Panc1 (cell line): Measurements from ENCODE around the gene BORCS8.

ENCODE experiments used
- SIN3A ChIP-seq: IDR thresholded peaks from 2 replicates; pipeline ENCODE4 v1.6.1; 2012; ENCODE audit warnings: low read depth, mild to moderate bottlenecking, low read length, moderate library complexity, borderline replicate concordance; ENCODE audit not compliant: insufficient read depth
- TF ChIP-seq, protein P1 (sequence below): fragments of 450-650 bp; IDR thresholded peaks from 2 replicates; pipeline ENCODE4 v1.5.1; 2017; ENCODE audit warnings: mild to moderate bottlenecking

DNA sequence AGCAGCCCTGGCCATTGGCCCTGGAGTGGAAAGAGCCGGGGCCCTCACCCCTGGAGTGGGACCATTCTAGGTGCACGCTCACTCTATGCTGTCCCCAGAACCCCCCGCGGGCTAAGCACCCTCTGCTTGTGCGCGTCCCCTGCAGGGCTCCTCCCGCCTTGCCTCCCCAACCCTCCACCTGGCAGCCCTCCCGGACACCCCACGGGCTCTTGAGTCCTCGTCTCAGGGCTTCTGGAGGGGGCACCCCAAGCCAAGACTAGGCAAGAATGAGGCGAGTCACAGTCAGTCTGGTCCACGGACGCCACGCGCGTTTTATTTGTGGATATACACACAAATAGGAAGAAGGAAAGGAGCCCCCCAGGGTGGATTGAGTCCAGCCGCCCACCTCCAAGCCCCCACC is 46.7 kb downstream of the BORCS8 start:
- TF ChIP-seq, protein P1, sequence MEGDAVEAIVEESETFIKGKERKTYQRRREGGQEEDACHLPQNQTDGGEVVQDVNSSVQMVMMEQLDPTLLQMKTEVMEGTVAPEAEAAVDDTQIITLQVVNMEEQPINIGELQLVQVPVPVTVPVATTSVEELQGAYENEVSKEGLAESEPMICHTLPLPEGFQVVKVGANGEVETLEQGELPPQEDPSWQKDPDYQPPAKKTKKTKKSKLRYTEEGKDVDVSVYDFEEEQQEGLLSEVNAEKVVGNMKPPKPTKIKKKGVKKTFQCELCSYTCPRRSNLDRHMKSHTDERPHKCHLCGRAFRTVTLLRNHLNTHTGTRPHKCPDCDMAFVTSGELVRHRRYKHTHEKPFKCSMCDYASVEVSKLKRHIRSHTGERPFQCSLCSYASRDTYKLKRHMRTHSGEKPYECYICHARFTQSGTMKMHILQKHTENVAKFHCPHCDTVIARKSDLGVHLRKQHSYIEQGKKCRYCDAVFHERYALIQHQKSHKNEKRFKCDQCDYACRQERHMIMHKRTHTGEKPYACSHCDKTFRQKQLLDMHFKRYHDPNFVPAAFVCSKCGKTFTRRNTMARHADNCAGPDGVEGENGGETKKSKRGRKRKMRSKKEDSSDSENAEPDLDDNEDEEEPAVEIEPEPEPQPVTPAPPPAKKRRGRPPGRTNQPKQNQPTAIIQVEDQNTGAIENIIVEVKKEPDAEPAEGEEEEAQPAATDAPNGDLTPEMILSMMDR: no peak
- TF ChIP-seq SIN3A: no peak
